Measurements from ENCODE around the gene SPHK1.
A peak's percentile ranks its signal among the peaks of the same experiment; 100 is the strongest.

GRCh38 chr17:76385892-76386786, 1.7 kb downstream of the SPHK1 start:
- TF ChIP-seq, protein P1, sequence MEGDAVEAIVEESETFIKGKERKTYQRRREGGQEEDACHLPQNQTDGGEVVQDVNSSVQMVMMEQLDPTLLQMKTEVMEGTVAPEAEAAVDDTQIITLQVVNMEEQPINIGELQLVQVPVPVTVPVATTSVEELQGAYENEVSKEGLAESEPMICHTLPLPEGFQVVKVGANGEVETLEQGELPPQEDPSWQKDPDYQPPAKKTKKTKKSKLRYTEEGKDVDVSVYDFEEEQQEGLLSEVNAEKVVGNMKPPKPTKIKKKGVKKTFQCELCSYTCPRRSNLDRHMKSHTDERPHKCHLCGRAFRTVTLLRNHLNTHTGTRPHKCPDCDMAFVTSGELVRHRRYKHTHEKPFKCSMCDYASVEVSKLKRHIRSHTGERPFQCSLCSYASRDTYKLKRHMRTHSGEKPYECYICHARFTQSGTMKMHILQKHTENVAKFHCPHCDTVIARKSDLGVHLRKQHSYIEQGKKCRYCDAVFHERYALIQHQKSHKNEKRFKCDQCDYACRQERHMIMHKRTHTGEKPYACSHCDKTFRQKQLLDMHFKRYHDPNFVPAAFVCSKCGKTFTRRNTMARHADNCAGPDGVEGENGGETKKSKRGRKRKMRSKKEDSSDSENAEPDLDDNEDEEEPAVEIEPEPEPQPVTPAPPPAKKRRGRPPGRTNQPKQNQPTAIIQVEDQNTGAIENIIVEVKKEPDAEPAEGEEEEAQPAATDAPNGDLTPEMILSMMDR (IDR thresholded peaks at IDR 0.05; ENCODE audit: extremely low read depth in 1 of 2, insufficient read depth in 1 of 2, low read depth in 1 of 2, low read length in 2 of 2): peak; percentile 89 to 90
- no peak for TF ChIP-seq EZH2 (IDR thresholded peaks at IDR 0.05; ENCODE audit: borderline replicate concordance, low read depth, low read length, severe bottlenecking)

Data from endothelial cell of umbilical vein (primary cell).